Activated CD8-positive, alpha-beta memory T cell treated with anti-CD3 and anti-CD28 coated beads, Interleukin-2, amount 50 U/mL, for 24 hours (primary cell): Measurements from ENCODE around the gene TMEM53.

Source experiments
- DNase-seq: peaks from one replicate; pipeline ENCODE4 v3.0.0-alpha.2; 2020; ENCODE audit errors: extremely low read depth

The TMEM53 gene

GRCh38 chr1:44604157-44604955 is 69.9 kb downstream of the TMEM53 start:
- DNase-seq, result no peak

GRCh38 chr1:44603718-44604117 is 70.6 kb downstream of the TMEM53 start:
- no peak for DNase-seq
